Inferior parietal cortex (tissue), 1 donor: ENCODE results near the gene GRM1.

ENCODE experiments used
- DNase-seq: peaks from one replicate; pipeline ENCODE4 v3.0.0-alpha.2; 2016; ENCODE audit errors: extremely low spot score

GRM1 gene

GRCh38 chr6:146456886-146457285 is 428.0 kb downstream of the GRM1 start:
- no peak for DNase-seq

- no peak for DNase-seq
These were observed 432.1 kb downstream of the GRM1 start for GRCh38 chr6:146460941-146461340.

GRCh38 chr6:146470091-146470770 is 441.4 kb downstream of the GRM1 start:
- DNase-seq, result no peak

- DNase-seq, result no peak
These were observed 444.1 kb downstream of the GRM1 start for GRCh38 chr6:146472918-146473317.

GRCh38 chr6:146481527-146481926 is 452.7 kb downstream of the GRM1 start:
- DNase-seq, result no peak

- no peak for DNase-seq
These were observed 455.5 kb downstream of the GRM1 start for GRCh38 chr6:146484411-146484810.
